ENCODE measurements around the gene AGR3. TPM values are rescaled to one million over a fixed set of nuclear protein-coding genes. Genes with fewer than 3 reads are reported as not detected.
"Not testable (repeated sequence)": the region's sequence is repeated elsewhere in the genome, so short reads cannot be mapped to it uniquely, and the experiment has no call there.

Gene AGR3
- total RNA-seq, 1 experiment from 2014 or later, result 0.57 TPM

GRCh38 chr7:16867328-16867727, 14.5 kb downstream of the AGR3 start:
- no peak for TF ChIP-seq CTCF (conservative IDR thresholded peaks at IDR 0.05)
- TF ChIP-seq EZH2 (IDR thresholded peaks at IDR 0.05; ENCODE audit: low read depth), result no peak
- ChIA-PET CTCF (no interaction called here), POLR2A (ENCODE audit: unreplicated experiment) (interaction anchor here (0.6 kb wide), 1 partner anchor 36 kb away, joined by 3 read pairs; no protein-coding TSS in a partner anchor)
- Histone ChIP-seq H3K79me2 (ENCODE audit: low read depth) (no peaks in the 10 kb centered on the region), H3K9me2 (ENCODE audit: insufficient read depth) (no peaks in the 10 kb centered on the region; the same call in 1 of the 2 replicates), H3K4me2 (no peak overlapping the region), H3K27me3 (ENCODE audit: insufficient read depth, low read depth) (no peaks in the 10 kb centered on the region), H3K9me3 (ENCODE audit: insufficient read depth, low read depth) (peaks cover 6% of the 10 kb centered on the region), H2AFZ (no peak overlapping the region), H3F3A (ENCODE audit: insufficient read depth, low read depth) (no peaks in the 10 kb centered on the region), H3K4me3 (no peak overlapping the region), H3K27ac (no peak overlapping the region), H4K20me1 (ENCODE audit: insufficient read depth) (no peaks in the 10 kb centered on the region), H3K4me1 (replicated peaks; ENCODE audit: insufficient read depth) (no peaks in the 10 kb centered on the region), H3K36me3 (ENCODE audit: low read depth) (no peaks in the 10 kb centered on the region)
- BruUV-seq (replicated peaks), result no TSS peak
- intact Hi-C loops (cut with micrococcal nuclease; ENCODE audit: unreplicated experiment), result no loop called here
- DNase-seq, result no peak

- CTCF ChIA-PET, result interaction anchor here (0.5 kb wide), 1 partner anchor 48 kb away, joined by 4 read pairs; no protein-coding TSS in a partner anchor
- intact Hi-C loops (cut with micrococcal nuclease; ENCODE audit: unreplicated experiment); POLR2A ChIA-PET (ENCODE audit: unreplicated experiment): not testable (repeated sequence)
These were observed 28.6 kb downstream of the AGR3 start for GRCh38 chr7:16853189-16853588.

GRCh38 chr7:16851829-16852228, 30.0 kb downstream of the AGR3 start:
- no peak overlapping the region for H3K27ac ChIP-seq
- no peak overlapping the region for H3K4me3 ChIP-seq
- no peaks in the 10 kb centered on the region for H3K27me3 ChIP-seq (ENCODE audit: insufficient read depth, low read depth)
- no peak overlapping the region for H3K4me2 ChIP-seq
- H3K36me3 ChIP-seq (ENCODE audit: low read depth), result no peaks in the 10 kb centered on the region
- H3K9me2 ChIP-seq (ENCODE audit: insufficient read depth), result no peaks in the 10 kb centered on the region
- no peaks in the 10 kb centered on the region for H4K20me1 ChIP-seq (ENCODE audit: insufficient read depth)
- peaks cover 20% of the 10 kb centered on the region for H3F3A ChIP-seq (ENCODE audit: insufficient read depth, low read depth)
- peaks cover 36% of the 10 kb centered on the region for H3K4me1 ChIP-seq (replicated peaks; ENCODE audit: insufficient read depth)
- H3K79me2 ChIP-seq (ENCODE audit: low read depth), result no peaks in the 10 kb centered on the region
- peaks cover 6% of the 10 kb centered on the region; the same call in 1 of the 2 replicates for H3K9me3 ChIP-seq (ENCODE audit: insufficient read depth, low read depth)
- intact Hi-C loops (cut with micrococcal nuclease; ENCODE audit: unreplicated experiment), result no loop called here
- no peak for DNase-seq
- TF ChIP-seq EZH2 (IDR thresholded peaks at IDR 0.05; ENCODE audit: low read depth) (no peak), CTCF (conservative IDR thresholded peaks at IDR 0.05) (no peak)
- CTCF ChIA-PET, result interaction anchor here (0.7 kb wide), 1 partner anchor 1381 kb away, joined by 21 read pairs; no protein-coding TSS in a partner anchor
- H2AFZ ChIP-seq, result 0 out of 2 replicates have a peak overlapping the region, but pooled peaks have one; percentile 4
- POLR2A ChIA-PET (ENCODE audit: unreplicated experiment), result no interaction called here
- BruUV-seq (replicated peaks), result no TSS peak

More at GRCh38 chr7:16853189-16853588, 28.6 kb downstream of the AGR3 start:
- not testable (repeated sequence) for H3K27me3 ChIP-seq (ENCODE audit: insufficient read depth, low read depth); BruUV-seq (replicated peaks); H4K20me1 ChIP-seq (ENCODE audit: insufficient read depth); H3K4me3 ChIP-seq; H3K4me2 ChIP-seq; H3K9me2 ChIP-seq (ENCODE audit: insufficient read depth); H3K79me2 ChIP-seq (ENCODE audit: low read depth); H3K27ac ChIP-seq; H3K9me3 ChIP-seq (ENCODE audit: insufficient read depth, low read depth); H2AFZ ChIP-seq; H3F3A ChIP-seq (ENCODE audit: insufficient read depth, low read depth); DNase-seq; H3K36me3 ChIP-seq (ENCODE audit: low read depth)
- H3K4me1 ChIP-seq (replicated peaks; ENCODE audit: insufficient read depth), result peaks cover 25% of the 10 kb centered on the region

Measured in PC-9 (cell line).